NOMO-1 treated with DMSO at 0.1 percent for 48 hours (cell line): Measurements from ENCODE around the gene SCYGR4.
"Not testable (repeated sequence)": the region's sequence is repeated elsewhere in the genome, so short reads cannot be mapped to it uniquely, and the experiment has no call there.

Experiments used
- DNase-seq: peaks from one replicate; lab custom pipeline; 2025; ENCODE audit not compliant: unreplicated experiment; lab: John Stamatoyannopoulos, UW

Gene SCYGR4

GRCh38 chr2:227665189-227665940 lies 48.1 kb downstream of the SCYGR4 start:
- no peak for DNase-seq

- not testable (repeated sequence) for DNase-seq
Observed at GRCh38 chr2:227666631-227667170, 49.4 kb downstream of the SCYGR4 start, which contains the start of gene SCYGR5. TSS of gene SCYGR5 (plus strand) at chr2:227666804. CDS start at chr2:227666804, 0 bp downstream.
